GM21515 (cell line): ENCODE results near the gene RANGRF.
A peak's percentile ranks its signal among the peaks of the same experiment; 100 is the strongest.
"Not testable (repeated sequence)": the region's sequence is repeated elsewhere in the genome, so short reads cannot be mapped to it uniquely, and the experiment has no call there.

Experiments
- ATAC-seq: cut with Tn5 transposase; IDR thresholded peaks from one replicate; pipeline ENCODE4 v1.9.1; 2021; ENCODE audit not compliant: unreplicated experiment

The RANGRF gene

GRCh38 chr17:8288336-8289102, at the start of gene RANGRF:
Gene RANGRF (plus strand): TSS chr17:8288670. CDS start chr17:8288789, 119 bp downstream.
- ATAC-seq: peak; percentile 74

GRCh38 chr17:8243827-8244226, 44.6 kb upstream of the RANGRF start:
- ATAC-seq: no peak

- ATAC-seq: no peak
These were observed 43.7 kb upstream of the RANGRF start for GRCh38 chr17:8244768-8245167.

GRCh38 chr17:8248751-8249607, 39.5 kb upstream of the RANGRF start, which contains the start of gene PFAS:
Gene PFAS (plus strand): TSS chr17:8249289. CDS start chr17:8253938, 4,649 bp downstream.
- ATAC-seq: peak; percentile 47

- no peak for ATAC-seq
These were observed 38.6 kb upstream of the RANGRF start for GRCh38 chr17:8249621-8250500.

- ATAC-seq: not testable (repeated sequence)
These were observed 37.1 kb upstream of the RANGRF start for GRCh38 chr17:8251411-8251810.

GRCh38 chr17:8253801-8254200, 34.7 kb upstream of the RANGRF start:
- no peak for ATAC-seq

- no peak for ATAC-seq
These were observed 33.6 kb upstream of the RANGRF start for GRCh38 chr17:8254881-8255280.

- no peak for ATAC-seq
These were observed 33.0 kb upstream of the RANGRF start for GRCh38 chr17:8255499-8255898.

- no peak for ATAC-seq
These were observed 32.2 kb upstream of the RANGRF start for GRCh38 chr17:8256291-8256690.

- no peak for ATAC-seq
These were observed 31.8 kb upstream of the RANGRF start for GRCh38 chr17:8256691-8257090.

GRCh38 chr17:8257801-8258200, 30.7 kb upstream of the RANGRF start:
- no peak for ATAC-seq

GRCh38 chr17:8264320-8264719, 24.1 kb upstream of the RANGRF start:
- ATAC-seq: no peak

- no peak for ATAC-seq
These were observed 23.5 kb upstream of the RANGRF start for GRCh38 chr17:8264836-8265542.

- ATAC-seq: no peak
These were observed 21.6 kb upstream of the RANGRF start for GRCh38 chr17:8266648-8267479.

GRCh38 chr17:8267480-8268147, 20.9 kb upstream of the RANGRF start:
- ATAC-seq: no peak

GRCh38 chr17:8268550-8269298, 19.7 kb upstream of the RANGRF start:
- no peak for ATAC-seq

- ATAC-seq: no peak
These were observed 16.0 kb upstream of the RANGRF start for GRCh38 chr17:8272421-8272820.
